Fibroblast of lung (primary cell): ENCODE results near the gene FIP1L1.

Source experiments
- CTCF ChIP-seq, 2 donors: IDR thresholded peaks in 1 of 2; conservative IDR thresholded peaks in 1 of 2; 1 replicate in 1 of 2; 2 replicates in 1 of 2; pipeline ENCODE4 v1.5.1; 2011 to 2012; ENCODE audit warnings: low read length in 2 of 2, control low read depth in 1 of 2, inconsistent platforms in 1 of 2, low read depth in 1 of 2, mild to moderate bottlenecking in 1 of 2
- EZH2 ChIP-seq: IDR thresholded peaks from 2 replicates; pipeline ENCODE4 v1.5.1; 2012; ENCODE audit warnings: low read length, control low read depth, mild to moderate bottlenecking; ENCODE audit errors: missing control alignments

DNA sequence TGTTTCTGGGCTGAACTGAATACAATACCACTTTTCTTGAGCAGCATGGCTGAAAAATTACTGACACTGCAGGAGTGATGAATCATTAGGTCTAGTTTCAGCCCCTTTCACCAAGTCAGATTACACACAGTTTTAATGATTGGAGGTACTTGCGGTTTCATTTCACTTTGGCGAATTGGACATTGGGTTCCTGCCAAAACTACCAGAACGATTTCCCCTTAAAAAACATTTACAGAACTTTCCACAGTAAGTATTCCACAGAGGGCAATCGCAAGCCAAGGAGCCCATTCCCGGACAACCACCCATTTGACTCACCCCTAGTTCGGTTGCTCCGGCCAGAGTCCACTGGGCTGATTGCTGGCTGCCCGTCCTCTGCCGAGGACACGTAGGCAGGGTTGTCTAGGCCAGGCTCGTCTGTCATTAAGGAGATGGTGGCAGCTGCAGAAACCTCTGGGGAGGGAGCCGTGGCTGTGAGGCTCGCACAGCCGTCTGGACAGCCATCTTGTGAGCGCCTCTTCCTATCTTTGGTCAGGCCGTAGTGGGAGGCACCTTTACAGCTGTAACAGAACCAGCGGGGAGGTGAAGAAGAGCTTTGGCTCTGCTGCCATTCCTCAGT lies 130.3 kb downstream of the FIP1L1 start:
- no peak for TF ChIP-seq CTCF (conservative IDR thresholded peaks at IDR 0.05 in 1 of 2, IDR thresholded peaks at IDR 0.05 in 1 of 2; ENCODE audit: low read depth in 1 of 2, low read length in 2 of 2)
- no peak for TF ChIP-seq EZH2
